ENCODE data around the gene EMX1.

EMX1 gene

GRCh38 chr2:72887740-72888437, 29.4 kb upstream of the EMX1 start:
- POLR2A ChIA-PET: interaction anchor here (0.6 to 1.9 kb wide), 4 partner anchors 30 to 346 kb away, joined by 3 to 9 read pairs (median 3); partner anchors contain the start of genes CCT7, EMX1 and PRADC1
- CTCF ChIA-PET: interaction anchor here (0.6 to 3.2 kb wide), 38 partner anchors 10 to 792 kb away, joined by 3 to 44 read pairs (median 4); partner anchors contain the start of gene EMX1
- Histone ChIP-seq H3K4me1 (ENCODE audit: control insufficient read depth, insufficient read depth, low read length) (no peaks in the 10 kb centered on the region), H3K36me3 (ENCODE audit: control insufficient read depth in 2 of 2, insufficient read depth in 1 of 2, low read length in 2 of 2) (peaks cover 0 to 20% of the 10 kb centered on the region in 2 experiments; a peak in 2 of 3 replicates), H3K27ac (ENCODE audit: extremely low read depth, low read depth, low read length) (peak overlapping the region; percentile 78), H3K9me3 (ENCODE audit: control insufficient read depth, insufficient read depth, low read depth, low read length) (no peaks in the 10 kb centered on the region), H3K4me3 (ENCODE audit: low read depth, low read length) (peak overlapping the region; percentile 55)
- peak; percentile 93 for TF ChIP-seq IKZF3 (tag by site-specific recombination; IDR thresholded peaks at IDR 0.05)
- no peak for TF ChIP-seq KLF7 (tag by site-specific recombination; IDR thresholded peaks at IDR 0.05; ENCODE audit: borderline replicate concordance)
- TF ChIP-seq ZNF184 (tag by site-specific recombination; IDR thresholded peaks at IDR 0.05): no peak
- TF ChIP-seq ZNF76 (tag by site-specific recombination; IDR thresholded peaks at IDR 0.05; ENCODE audit: borderline replicate concordance, low read depth): no peak
- TF ChIP-seq KLF17 (tag by site-specific recombination; IDR thresholded peaks at IDR 0.05): 0 out of 2 replicates have a peak, but pooled peaks have one; percentile 26
- peak; percentile 61 for TF ChIP-seq ZEB2 (tag by site-specific recombination; IDR thresholded peaks at IDR 0.05)
- TF ChIP-seq ZNF585B (tag by site-specific recombination; IDR thresholded peaks at IDR 0.05): no peak
- 0 out of 2 replicates have a peak, but pooled peaks have one; percentile 31 for TF ChIP-seq SP7 (tag by site-specific recombination; IDR thresholded peaks at IDR 0.05)
- no peak for TF ChIP-seq ZNF350 (tag by site-specific recombination; IDR thresholded peaks at IDR 0.05)
- TF ChIP-seq ZSCAN30 (tag by site-specific recombination; IDR thresholded peaks at IDR 0.05): peak; percentile 28; the same call in 1 of the 2 replicates
- TF ChIP-seq ZNF394 (tag by site-specific recombination; IDR thresholded peaks at IDR 0.05; ENCODE audit: borderline replicate concordance): peak; percentile 55; the same call in 1 of the 2 replicates
- 0 out of 2 replicates have a peak, but pooled peaks have one; percentile 14 for TF ChIP-seq PRDM1 (tag by site-specific recombination; IDR thresholded peaks at IDR 0.05)
- no peak for TF ChIP-seq HIC1 (tag by site-specific recombination; IDR thresholded peaks at IDR 0.05)
- TF ChIP-seq CTCF (tag by site-specific recombination; IDR thresholded peaks at IDR 0.05): peak; percentile 85
- TF ChIP-seq SP3 (tag by site-specific recombination; IDR thresholded peaks at IDR 0.05): 0 out of 2 replicates have a peak, but pooled peaks have one; percentile 40
- peak; percentile 58 for TF ChIP-seq SCRT2 (tag by site-specific recombination; IDR thresholded peaks at IDR 0.05)
- TF ChIP-seq ZNF335 (tag by site-specific recombination; conservative IDR thresholded peaks at IDR 0.05): peak; percentile 66
- TF ChIP-seq ZBTB11 (tag by site-specific recombination; conservative IDR thresholded peaks at IDR 0.05; ENCODE audit: low read depth): no peak; the same call in 1 of the 2 replicates
- 0 out of 2 replicates have a peak, but pooled peaks have one; percentile 38 for TF ChIP-seq ZNF777 (tag by site-specific recombination; IDR thresholded peaks at IDR 0.05; ENCODE audit: borderline replicate concordance)
- TF ChIP-seq PATZ1 (tag by site-specific recombination; IDR thresholded peaks at IDR 0.05): peak; percentile 73
- TF ChIP-seq TRIM28 (IDR thresholded peaks at IDR 0.05; ENCODE audit: borderline replicate concordance, low read length): 0 out of 2 replicates have a peak, but pooled peaks have one; percentile 44
- peak; percentile 39; the same call in 1 of the 2 replicates for TF ChIP-seq ZNF660 (tag by site-specific recombination; IDR thresholded peaks at IDR 0.05)
- TF ChIP-seq ZNF24 (tag by site-specific recombination; IDR thresholded peaks at IDR 0.05): no peak

Measured in HEK293 (cell line).